Trophoblast cell (in vitro differentiated cells and primary cell): ENCODE results near the gene KCNQ1.

Source experiments
- DNase-seq, 2 donors: peaks; one replicate each; pipeline ENCODE4 v3.0.0-alpha.2; 2016
- H2AFZ ChIP-seq: 2 replicates; pipeline ENCODE4 v1.6.1; 2013; ENCODE audit warnings: low read length, moderate library complexity, mild to moderate bottlenecking; ENCODE audit not compliant: insufficient read depth, poor library complexity
- H2AK5ac ChIP-seq: 2 replicates; pipeline ENCODE4 v1.6.1; 2013; ENCODE audit warnings: mild to moderate bottlenecking, low read length
- H2BK120ac ChIP-seq: 2 replicates; pipeline ENCODE4 v1.6.1; 2013; ENCODE audit warnings: low read length, mild to moderate bottlenecking, moderate library complexity; ENCODE audit not compliant: insufficient read depth, poor library complexity
- H2BK12ac ChIP-seq: 2 replicates; pipeline ENCODE4 v1.6.1; 2013; ENCODE audit warnings: mild to moderate bottlenecking, low read length, moderate library complexity
- H2BK5ac ChIP-seq: 2 replicates; pipeline ENCODE4 v1.6.1; 2013; ENCODE audit warnings: low read length, low read depth, moderate library complexity, mild to moderate bottlenecking; ENCODE audit not compliant: poor library complexity
- H3K14ac ChIP-seq: 2 replicates; pipeline ENCODE4 v1.6.1; 2013; ENCODE audit warnings: mild to moderate bottlenecking, low read length
- H3K18ac ChIP-seq: 2 replicates; pipeline ENCODE4 v1.6.1; 2013; ENCODE audit warnings: mild to moderate bottlenecking, low read length
- H3K23ac ChIP-seq: 2 replicates; pipeline ENCODE4 v1.6.1; 2013; ENCODE audit warnings: low read length
- H3K27ac ChIP-seq: 2 replicates; pipeline ENCODE4 v1.5.1; 2013; ENCODE audit warnings: low read depth, mild to moderate bottlenecking, inconsistent platforms, low read length, moderate library complexity
- H3K27me3 ChIP-seq: 2 replicates; pipeline ENCODE4 v1.6.1; 2013; ENCODE audit warnings: inconsistent platforms, mild to moderate bottlenecking, low read length, moderate library complexity; ENCODE audit not compliant: insufficient read depth
- H3K36me3 ChIP-seq, 2 experiments: 1 replicate in 1 of 2; 2 replicates in 1 of 2; pipeline ENCODE4 v1.6.1; 2013; ENCODE audit warnings: low read length in 2 of 2, mild to moderate bottlenecking in 2 of 2, moderate library complexity in 1 of 2; ENCODE audit not compliant: insufficient read depth in 2 of 2, control insufficient read depth in 1 of 2
- H3K4ac ChIP-seq: 2 replicates; pipeline ENCODE4 v1.6.1; 2013; ENCODE audit warnings: low read depth, mild to moderate bottlenecking, low read length, moderate library complexity
- H3K4me1 ChIP-seq, 2 experiments: 1 replicate in 1 of 2; 2 replicates in 1 of 2; pipeline ENCODE4 v1.6.1; 2013; ENCODE audit warnings: low read length in 2 of 2, mild to moderate bottlenecking in 2 of 2, moderate library complexity in 1 of 2; ENCODE audit not compliant: insufficient read depth in 2 of 2, control insufficient read depth in 1 of 2
- H3K4me2 ChIP-seq: 2 replicates; pipeline ENCODE4 v1.6.1; 2013; ENCODE audit warnings: inconsistent platforms, mild to moderate bottlenecking, low read length, moderate library complexity
- H3K4me3 ChIP-seq: 2 replicates; pipeline ENCODE4 v1.5.1; 2013; ENCODE audit warnings: mild to moderate bottlenecking, low read depth, low read length, inconsistent platforms
- H3K79me1 ChIP-seq: one replicate; pipeline ENCODE4 v1.6.1; 2013; ENCODE audit warnings: low read length
- H3K79me2 ChIP-seq: 2 replicates; pipeline ENCODE4 v1.6.1; 2013; ENCODE audit warnings: low read length, mild to moderate bottlenecking; ENCODE audit not compliant: control insufficient read depth, insufficient read depth, poor library complexity
- H3K9ac ChIP-seq: 2 replicates; pipeline ENCODE4 v1.6.1; 2013; ENCODE audit warnings: mild to moderate bottlenecking, low read length
- H3K9me3 ChIP-seq: 2 replicates; pipeline ENCODE4 v1.6.1; 2013; ENCODE audit warnings: low read depth, mild to moderate bottlenecking, control low read depth, inconsistent platforms, low read length; ENCODE audit not compliant: insufficient read depth
- H4K12ac ChIP-seq: 2 replicates; pipeline ENCODE4 v1.6.1; 2013; ENCODE audit warnings: low read depth, mild to moderate bottlenecking, low read length, moderate library complexity
- H4K8ac ChIP-seq: 2 replicates; pipeline ENCODE4 v1.6.1; 2013; ENCODE audit warnings: low read depth, mild to moderate bottlenecking, low read length, moderate library complexity
- H4K91ac ChIP-seq: one replicate; pipeline ENCODE4 v1.6.1; 2013; ENCODE audit warnings: low read depth, mild to moderate bottlenecking, low read length, moderate library complexity
- WGBS: extraction: QIAGEN DNeasy Blood & Tissue Kit; methylation state at CpG from one replicate; pipeline ENCODE4 v1.1.7; 2013; ENCODE audit warnings: missing lambda C conversion rate; ENCODE audit not compliant: insufficient read length, insufficient coverage; ENCODE audit errors: extremely low coverage; 5-methylcytosine and 5-hydroxymethylcytosine counted together

Gene KCNQ1

DNA sequence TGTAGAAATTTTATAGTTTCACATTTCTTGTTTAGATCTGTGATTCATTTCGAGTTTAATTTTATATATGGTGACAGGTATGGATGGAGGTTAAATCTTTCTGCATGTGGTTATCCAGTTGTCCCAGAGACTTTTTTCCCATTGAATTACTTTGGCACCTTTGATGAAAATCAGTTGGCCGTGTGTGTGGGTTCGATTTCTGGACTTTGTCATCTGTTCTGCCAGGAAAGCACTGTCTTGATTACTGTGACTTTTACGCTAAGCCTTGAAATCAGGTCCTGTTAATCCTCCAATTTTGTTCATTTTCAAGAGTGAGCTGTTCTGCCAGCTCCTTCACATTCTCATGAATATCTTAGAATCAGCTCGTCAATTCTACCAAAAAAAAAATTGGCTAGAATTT is 107.4 kb downstream of the KCNQ1 start:
- WGBS: no CpG with 5 or more reads among the region's 5 CpGs
- no peaks in the 10 kb centered on the region for H3K4me1 ChIP-seq
- H2AK5ac ChIP-seq: no peak overlapping the region
- H2AFZ ChIP-seq: no peak overlapping the region
- no peak overlapping the region for H2BK120ac ChIP-seq
- H3K23ac ChIP-seq: no peak overlapping the region
- H3K4me2 ChIP-seq: no peak overlapping the region
- H3K4ac ChIP-seq: no peak overlapping the region
- no peak overlapping the region for H2BK5ac ChIP-seq
- peaks cover 2% of the 10 kb centered on the region for H3K27me3 ChIP-seq
- peaks cover 5% of the 10 kb centered on the region for H3K9me3 ChIP-seq
- no peaks in the 10 kb centered on the region for H3K36me3 ChIP-seq
- no peak overlapping the region for H2BK12ac ChIP-seq
- H3K79me1 ChIP-seq: no peaks in the 10 kb centered on the region
- no peak overlapping the region for H3K9ac ChIP-seq
- no peak overlapping the region for H3K4me3 ChIP-seq
- H3K14ac ChIP-seq: no peak overlapping the region
- H3K79me2 ChIP-seq: no peaks in the 10 kb centered on the region
- H3K18ac ChIP-seq: no peak overlapping the region
- H4K8ac ChIP-seq: no peak overlapping the region
- DNase-seq: no peak
- H3K27ac ChIP-seq: no peak overlapping the region
- H4K12ac ChIP-seq: no peak overlapping the region
- no peak overlapping the region for H4K91ac ChIP-seq

DNA sequence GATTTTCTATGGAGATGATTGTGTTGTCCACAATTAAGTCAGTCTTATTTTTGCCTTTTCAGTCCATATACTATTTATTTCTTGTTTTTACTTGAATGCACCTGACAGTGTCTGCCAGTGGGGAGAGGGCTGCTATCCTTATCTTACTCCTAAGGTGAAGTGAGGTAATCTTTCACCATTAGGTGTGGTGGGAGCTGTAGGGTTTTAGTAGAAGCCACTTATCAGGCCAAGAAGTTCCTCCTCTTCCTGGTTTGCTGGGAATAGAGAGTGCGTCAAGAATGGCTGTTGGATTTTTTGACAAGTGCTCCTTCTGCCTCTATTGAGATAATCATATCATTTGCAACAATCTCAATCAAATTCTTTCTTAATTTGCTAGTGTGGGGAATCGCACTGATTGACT is 108.4 kb downstream of the KCNQ1 start:
- H3K9me3 ChIP-seq: peaks cover 8% of the 10 kb centered on the region
- no peak overlapping the region for H2AK5ac ChIP-seq
- no peak overlapping the region for H3K4me2 ChIP-seq
- H3K36me3 ChIP-seq: no peaks in the 10 kb centered on the region
- H3K4me3 ChIP-seq: no peak overlapping the region
- H4K91ac ChIP-seq: no peak overlapping the region
- no peak overlapping the region for H2BK5ac ChIP-seq
- H2BK120ac ChIP-seq: no peak overlapping the region
- no peak overlapping the region for H3K14ac ChIP-seq
- H3K4ac ChIP-seq: no peak overlapping the region
- H3K23ac ChIP-seq: no peak overlapping the region
- no peak overlapping the region for H4K8ac ChIP-seq
- no peaks in the 10 kb centered on the region for H3K4me1 ChIP-seq
- WGBS: no CpG with 5 or more reads among the region's 2 CpGs
- DNase-seq: no peak
- no peak overlapping the region for H2AFZ ChIP-seq
- H3K18ac ChIP-seq: no peak overlapping the region
- no peaks in the 10 kb centered on the region for H3K79me1 ChIP-seq
- no peak overlapping the region for H3K9ac ChIP-seq
- no peaks in the 10 kb centered on the region for H3K79me2 ChIP-seq
- no peak overlapping the region for H4K12ac ChIP-seq
- H3K27ac ChIP-seq: no peak overlapping the region
- no peak overlapping the region for H2BK12ac ChIP-seq
- H3K27me3 ChIP-seq: peaks cover 2% of the 10 kb centered on the region

DNA sequence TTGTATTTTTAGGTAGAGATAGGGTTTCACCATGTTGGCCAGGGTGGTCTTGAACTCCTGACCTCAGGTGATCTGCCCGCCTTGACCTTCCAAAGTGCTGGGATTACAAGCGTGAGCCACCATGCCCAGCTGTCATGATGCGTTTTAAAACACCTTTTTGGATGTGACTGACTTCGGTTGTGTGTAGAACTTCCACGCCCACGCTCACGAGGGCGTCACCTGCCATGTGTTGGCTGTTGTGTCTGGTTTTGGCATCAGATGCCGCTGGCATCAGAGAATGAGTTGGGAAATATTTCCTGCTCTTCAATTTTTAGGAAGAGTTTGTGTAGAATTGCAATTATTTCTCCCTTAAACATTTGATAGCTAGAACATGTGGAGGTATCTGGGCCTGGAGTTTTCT is 109.1 kb downstream of the KCNQ1 start:
- H3K27ac ChIP-seq: no peak overlapping the region
- H3K14ac ChIP-seq: no peak overlapping the region
- no peaks in the 10 kb centered on the region for H3K36me3 ChIP-seq
- no peak for DNase-seq
- H3K4me3 ChIP-seq: no peak overlapping the region
- H3K79me2 ChIP-seq: no peaks in the 10 kb centered on the region
- H3K9me3 ChIP-seq: peaks cover 8% of the 10 kb centered on the region
- no peak overlapping the region for H2BK12ac ChIP-seq
- H3K9ac ChIP-seq: no peak overlapping the region
- no peak overlapping the region for H3K4ac ChIP-seq
- peaks cover 2% of the 10 kb centered on the region for H3K27me3 ChIP-seq
- no peaks in the 10 kb centered on the region for H3K4me1 ChIP-seq
- H3K18ac ChIP-seq: no peak overlapping the region
- H3K79me1 ChIP-seq: no peaks in the 10 kb centered on the region
- H3K23ac ChIP-seq: no peak overlapping the region
- H2BK120ac ChIP-seq: no peak overlapping the region
- no peak overlapping the region for H2AK5ac ChIP-seq
- no peak overlapping the region for H4K12ac ChIP-seq
- no CpG with 5 or more reads among the region's 9 CpGs for WGBS
- no peak overlapping the region for H4K91ac ChIP-seq
- H2BK5ac ChIP-seq: no peak overlapping the region
- H2AFZ ChIP-seq: no peak overlapping the region
- no peak overlapping the region for H4K8ac ChIP-seq
- no peak overlapping the region for H3K4me2 ChIP-seq

DNA sequence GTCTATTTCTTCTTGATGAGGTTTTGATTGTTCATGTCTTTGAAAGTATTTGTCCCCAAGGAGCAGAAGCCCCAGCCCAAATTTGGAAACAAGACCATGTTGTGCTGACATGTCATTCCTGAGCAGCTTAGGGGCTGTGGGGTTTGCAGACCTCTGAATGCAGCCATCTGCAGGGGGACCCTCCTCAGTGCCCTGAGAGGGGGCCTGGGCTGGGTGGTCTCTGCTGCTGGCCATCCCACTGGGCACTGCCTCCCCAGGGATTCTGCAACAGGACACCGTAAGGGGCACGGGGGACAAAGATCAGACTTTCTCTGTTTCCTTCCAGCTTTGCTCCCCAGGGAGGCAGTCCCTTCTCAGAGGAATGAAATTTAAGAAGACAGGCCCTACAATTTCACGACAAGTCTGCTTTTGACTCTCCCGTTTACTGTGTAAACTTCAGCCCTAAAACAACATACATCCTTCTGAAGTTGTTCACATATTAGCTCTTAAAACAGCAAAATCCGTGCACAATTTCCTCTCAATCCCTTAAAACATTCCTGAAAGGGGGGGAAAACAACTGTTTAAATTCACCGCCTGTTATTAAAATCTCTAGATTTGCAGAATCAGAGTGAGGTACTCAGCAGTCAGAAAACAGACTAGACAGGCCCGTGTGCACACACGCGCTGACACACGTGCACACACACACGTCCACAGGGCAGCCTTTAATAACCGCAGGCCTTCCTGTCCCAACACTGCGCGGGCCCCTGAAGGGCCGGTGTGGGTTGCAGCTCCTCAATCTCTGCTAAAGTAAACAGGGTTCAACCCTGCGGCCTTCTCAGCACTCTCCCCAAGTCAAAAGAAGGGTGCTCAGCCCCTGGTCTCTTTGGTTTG is 109.8 kb downstream of the KCNQ1 start:
- Histone ChIP-seq H3K79me2 (no peaks in the 10 kb centered on the region), H3K79me1 (no peaks in the 10 kb centered on the region), H3K9ac (no peak overlapping the region), H2AK5ac (no peak overlapping the region), H2BK12ac (no peak overlapping the region), H3K18ac (no peak overlapping the region), H3K14ac (no peak overlapping the region), H3K9me3 (peaks cover 8% of the 10 kb centered on the region), H3K27me3 (peaks cover 2% of the 10 kb centered on the region), H3K23ac (no peak overlapping the region), H3K4ac (no peak overlapping the region), H4K8ac (no peak overlapping the region), H4K12ac (no peak overlapping the region), H3K36me3 (no peaks in the 10 kb centered on the region), H2BK120ac (no peak overlapping the region), H3K4me2 (no peak overlapping the region), H2BK5ac (no peak overlapping the region), H4K91ac (no peak overlapping the region), H2AFZ (no peak overlapping the region), H3K4me3 (no peak overlapping the region), H3K27ac (no peak overlapping the region), H3K4me1 (no peaks in the 10 kb centered on the region)
- WGBS: no CpG with 5 or more reads among the region's 16 CpGs
- no peak for DNase-seq
